PFSK-1 (cell line): Measurements from ENCODE around the gene SCAMP5.

Source experiments
- FOXP2 ChIP-seq: optimal IDR thresholded peaks from 2 replicates; pipeline ENCODE3; 2011; ENCODE audit warnings: borderline replicate concordance, control low read depth, inconsistent platforms; ENCODE audit not compliant: insufficient read depth; ENCODE audit errors: extremely low read length, extremely low read depth
- POLR2AphosphoS5 ChIP-seq: IDR thresholded peaks from 2 replicates; pipeline ENCODE4 v1.6.1; 2012; ENCODE audit warnings: low read depth, mild to moderate bottlenecking, control low read depth, low read length, moderate library complexity
- TAF1 ChIP-seq: IDR thresholded peaks from 2 replicates; pipeline ENCODE4 v1.6.1; 2012; ENCODE audit warnings: low read length, control low read depth, borderline replicate concordance; ENCODE audit not compliant: insufficient read depth
- TF ChIP-seq, protein P1 (sequence below), 2 experiments: IDR thresholded peaks; 2 replicates each; pipeline versions ENCODE4 v1.6.1 to v1.8.0; 2011 to 2012; ENCODE audit warnings: low read depth in 2 of 2, low read length in 2 of 2, control low read depth in 1 of 2, inconsistent platforms in 1 of 2, mild to moderate bottlenecking in 1 of 2, moderate library complexity in 1 of 2; ENCODE audit not compliant: insufficient read depth in 1 of 2

DNA sequence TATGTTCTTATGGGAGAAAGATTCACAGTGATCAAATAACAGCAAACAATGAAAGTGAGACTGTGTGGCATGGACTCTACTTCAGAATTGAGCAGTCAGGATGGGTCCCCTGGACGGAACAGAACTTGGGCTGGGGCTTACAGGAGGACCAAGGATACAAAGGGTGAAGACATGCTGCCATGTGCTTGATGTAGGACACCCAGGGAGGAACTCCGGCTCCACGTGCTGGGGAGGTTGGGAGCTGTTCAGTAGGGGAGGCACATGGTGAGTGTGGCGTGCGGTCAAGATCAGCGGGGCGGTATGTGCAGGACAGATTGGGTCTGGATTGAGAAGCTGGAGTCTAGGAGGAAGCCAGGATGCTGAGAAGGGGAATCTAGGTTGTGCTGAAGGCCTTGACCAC, 60.7 kb downstream of the SCAMP5 start:
- TF ChIP-seq POLR2AphosphoS5, result no peak
- TF ChIP-seq, protein P1, sequence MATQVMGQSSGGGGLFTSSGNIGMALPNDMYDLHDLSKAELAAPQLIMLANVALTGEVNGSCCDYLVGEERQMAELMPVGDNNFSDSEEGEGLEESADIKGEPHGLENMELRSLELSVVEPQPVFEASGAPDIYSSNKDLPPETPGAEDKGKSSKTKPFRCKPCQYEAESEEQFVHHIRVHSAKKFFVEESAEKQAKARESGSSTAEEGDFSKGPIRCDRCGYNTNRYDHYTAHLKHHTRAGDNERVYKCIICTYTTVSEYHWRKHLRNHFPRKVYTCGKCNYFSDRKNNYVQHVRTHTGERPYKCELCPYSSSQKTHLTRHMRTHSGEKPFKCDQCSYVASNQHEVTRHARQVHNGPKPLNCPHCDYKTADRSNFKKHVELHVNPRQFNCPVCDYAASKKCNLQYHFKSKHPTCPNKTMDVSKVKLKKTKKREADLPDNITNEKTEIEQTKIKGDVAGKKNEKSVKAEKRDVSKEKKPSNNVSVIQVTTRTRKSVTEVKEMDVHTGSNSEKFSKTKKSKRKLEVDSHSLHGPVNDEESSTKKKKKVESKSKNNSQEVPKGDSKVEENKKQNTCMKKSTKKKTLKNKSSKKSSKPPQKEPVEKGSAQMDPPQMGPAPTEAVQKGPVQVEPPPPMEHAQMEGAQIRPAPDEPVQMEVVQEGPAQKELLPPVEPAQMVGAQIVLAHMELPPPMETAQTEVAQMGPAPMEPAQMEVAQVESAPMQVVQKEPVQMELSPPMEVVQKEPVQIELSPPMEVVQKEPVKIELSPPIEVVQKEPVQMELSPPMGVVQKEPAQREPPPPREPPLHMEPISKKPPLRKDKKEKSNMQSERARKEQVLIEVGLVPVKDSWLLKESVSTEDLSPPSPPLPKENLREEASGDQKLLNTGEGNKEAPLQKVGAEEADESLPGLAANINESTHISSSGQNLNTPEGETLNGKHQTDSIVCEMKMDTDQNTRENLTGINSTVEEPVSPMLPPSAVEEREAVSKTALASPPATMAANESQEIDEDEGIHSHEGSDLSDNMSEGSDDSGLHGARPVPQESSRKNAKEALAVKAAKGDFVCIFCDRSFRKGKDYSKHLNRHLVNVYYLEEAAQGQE (IDR thresholded peaks at IDR 0.05; ENCODE audit: insufficient read depth in 1 of 2, low read depth in 2 of 2, low read length in 2 of 2), result no peak
- no peak for TF ChIP-seq FOXP2
- TF ChIP-seq TAF1, result no peak
